GM19452 (cell line): Measurements from ENCODE around the gene TMCC2.

ENCODE experiments used
- ATAC-seq: cut with Tn5 transposase; IDR thresholded peaks from one replicate; pipeline ENCODE4 v1.9.1; 2021; ENCODE audit not compliant: unreplicated experiment

The TMCC2 gene

GRCh38 chr1:205259324-205259832, 31.6 kb downstream of the TMCC2 start:
- no peak for ATAC-seq

- ATAC-seq, result no peak
Observed at GRCh38 chr1:205259998-205260397, 32.3 kb downstream of the TMCC2 start.

- ATAC-seq, result no peak
Observed at GRCh38 chr1:205260948-205261732, 33.4 kb downstream of the TMCC2 start.

- no peak for ATAC-seq
Observed at GRCh38 chr1:205261946-205262691, 34.4 kb downstream of the TMCC2 start.

- ATAC-seq, result no peak
Observed at GRCh38 chr1:205262731-205263171, 35.0 kb downstream of the TMCC2 start.

GRCh38 chr1:205263580-205264190, 35.9 kb downstream of the TMCC2 start:
- ATAC-seq, result no peak

- no peak for ATAC-seq
Observed at GRCh38 chr1:205266611-205267305, 39.0 kb downstream of the TMCC2 start.

- no peak for ATAC-seq
Observed at GRCh38 chr1:205267306-205267902, 39.7 kb downstream of the TMCC2 start.

GRCh38 chr1:205268846-205269680, 41.3 kb downstream of the TMCC2 start:
- no peak for ATAC-seq

GRCh38 chr1:205269711-205270110, 42.0 kb downstream of the TMCC2 start:
- ATAC-seq, result no peak

- no peak for ATAC-seq
Observed at GRCh38 chr1:205270271-205270670, 42.5 kb downstream of the TMCC2 start.

- ATAC-seq, result no peak
Observed at GRCh38 chr1:205270764-205271163, 43.0 kb downstream of the TMCC2 start.

GRCh38 chr1:205271277-205271676, 43.5 kb downstream of the TMCC2 start:
- no peak for ATAC-seq

GRCh38 chr1:205271745-205272144, 44.0 kb downstream of the TMCC2 start:
- ATAC-seq, result no peak

GRCh38 chr1:205272536-205272935, 44.8 kb downstream of the TMCC2 start:
- ATAC-seq, result no peak

- ATAC-seq, result no peak
Observed at GRCh38 chr1:205273551-205273982, 45.8 kb downstream of the TMCC2 start.

GRCh38 chr1:205274041-205274691, 46.4 kb downstream of the TMCC2 start:
- ATAC-seq, result no peak

GRCh38 chr1:205275133-205275532, 47.4 kb downstream of the TMCC2 start:
- ATAC-seq, result no peak
